ENCODE data around the gene KIF21B.

KIF21B gene

DNA sequence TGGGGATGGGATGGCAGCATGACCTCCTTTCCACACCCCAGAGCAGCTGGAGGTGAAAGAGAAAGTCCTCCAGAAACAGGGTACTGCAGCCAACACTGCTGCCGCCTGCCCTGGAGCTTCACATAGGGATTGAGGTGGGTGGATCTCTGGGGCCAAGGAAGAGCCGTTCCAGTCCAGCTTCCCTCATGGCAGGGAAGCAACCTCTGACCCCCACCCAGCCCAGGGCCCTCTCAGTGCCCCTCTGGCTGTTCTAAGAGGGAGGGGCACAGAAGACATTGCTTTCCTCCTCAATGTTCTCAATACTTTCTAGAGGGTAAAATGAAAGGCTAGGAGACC lies 5.7 kb downstream of the KIF21B start:
- DNase-seq: no peak

DNA sequence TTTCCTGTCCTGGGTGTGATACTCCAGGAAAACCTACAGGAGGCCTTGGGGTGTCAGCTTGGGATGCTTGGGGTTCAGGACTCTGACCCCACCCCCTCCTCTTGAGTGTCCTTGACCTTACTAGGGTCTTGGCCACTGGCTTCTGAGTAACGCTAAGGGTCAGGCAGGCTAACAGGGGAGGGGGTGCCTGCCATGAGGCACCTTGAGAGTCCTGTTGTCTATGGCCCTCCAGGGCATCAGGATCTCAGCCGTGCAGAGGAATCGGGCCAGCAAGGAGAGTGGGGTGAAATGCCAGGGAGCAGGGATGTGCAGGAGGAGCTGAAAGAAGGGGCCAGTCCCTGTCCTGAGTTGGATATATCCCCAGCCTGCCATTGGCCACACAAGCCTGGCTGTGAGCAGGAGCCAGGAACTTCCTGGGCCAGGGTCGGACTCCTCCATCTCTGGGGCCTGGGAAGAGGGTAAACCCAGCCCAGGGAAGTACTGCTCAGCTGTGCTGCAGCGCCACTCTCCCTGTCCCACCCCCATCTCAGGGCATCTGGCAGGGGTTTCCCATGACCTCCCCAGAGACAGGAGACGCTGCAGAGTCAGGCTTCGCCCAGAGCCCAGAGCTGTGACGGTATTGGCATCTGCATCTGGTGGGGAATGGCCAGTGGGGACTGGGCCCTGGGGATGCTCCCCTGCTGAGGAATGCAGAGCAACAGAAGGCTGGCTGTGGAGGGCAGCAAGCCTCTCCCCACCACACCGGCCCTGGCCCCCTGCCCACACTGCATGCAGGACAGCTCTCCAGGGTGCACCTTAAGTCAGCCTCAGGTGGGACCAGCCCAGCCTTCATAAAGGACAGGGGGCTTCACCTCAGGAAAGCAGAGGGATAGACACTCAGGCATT lies 6.3 kb downstream of the KIF21B start:
- no peak for DNase-seq

DNA sequence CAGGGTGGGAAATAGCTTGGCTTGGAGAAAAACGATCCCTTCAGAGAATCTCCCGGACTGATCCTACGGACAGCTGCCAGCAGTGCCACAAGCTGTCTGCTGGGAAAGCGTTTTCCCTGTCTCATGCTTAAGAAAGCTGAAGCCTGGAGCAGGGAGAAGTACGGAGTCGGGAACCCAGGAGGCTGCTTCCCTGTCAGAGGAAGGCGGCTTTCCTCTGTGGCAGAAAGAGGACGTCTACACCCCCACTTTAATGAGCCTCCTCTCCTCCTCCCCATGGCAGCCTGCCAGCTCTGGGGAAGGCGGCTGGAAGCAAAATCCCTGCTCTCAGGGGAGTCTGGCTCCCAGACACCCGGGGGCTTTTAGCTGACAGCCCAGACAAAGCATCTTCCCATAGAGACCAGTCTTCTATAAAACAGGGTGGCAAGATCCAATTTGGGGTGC lies 7.3 kb downstream of the KIF21B start:
- peak; percentile 34 for DNase-seq

DNA sequence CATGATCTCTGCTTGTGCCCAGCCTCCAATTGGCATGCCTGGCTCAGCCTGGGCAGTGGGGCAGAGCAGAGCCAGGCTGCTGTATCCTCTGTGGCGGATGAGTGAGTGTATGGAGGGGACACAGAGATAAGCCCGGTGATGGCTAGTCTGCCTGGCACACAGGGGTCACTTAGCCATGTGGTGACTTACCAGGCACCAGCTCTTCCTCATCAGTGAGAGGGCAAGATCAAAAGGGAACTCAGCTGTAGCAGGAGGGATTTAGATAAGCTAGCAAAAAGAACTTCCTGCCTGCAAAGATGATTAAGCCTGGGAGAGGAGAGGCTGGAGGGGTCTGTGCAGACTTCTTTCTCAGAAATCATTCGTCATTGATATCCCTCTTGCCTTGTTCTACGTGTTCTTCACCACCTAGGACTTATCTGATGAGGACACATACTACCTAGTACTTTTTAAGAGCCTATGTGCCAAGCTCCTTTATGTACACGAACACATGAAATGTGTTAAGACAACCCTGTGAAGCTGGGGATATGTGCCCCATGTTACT lies 7.9 kb downstream of the KIF21B start:
- DNase-seq: no peak

DNA sequence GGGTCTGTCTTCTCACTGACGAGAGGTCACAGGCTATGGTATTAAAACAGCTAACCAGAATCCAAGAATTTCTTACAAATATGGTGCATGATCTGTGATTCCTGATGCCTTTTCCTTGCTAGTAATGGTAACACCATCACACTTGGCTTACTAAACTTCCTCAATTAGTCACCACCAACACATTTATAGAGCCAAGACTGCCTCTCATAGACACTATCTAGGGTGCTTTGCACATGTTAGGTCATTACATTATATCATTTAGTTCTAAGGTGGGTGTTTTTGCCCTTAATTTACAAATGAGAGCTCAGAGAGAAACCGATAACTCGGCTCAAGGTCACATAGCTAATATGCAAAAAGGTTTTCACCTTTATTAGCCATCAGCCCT lies 8.7 kb downstream of the KIF21B start:
- DNase-seq: no peak

DNA sequence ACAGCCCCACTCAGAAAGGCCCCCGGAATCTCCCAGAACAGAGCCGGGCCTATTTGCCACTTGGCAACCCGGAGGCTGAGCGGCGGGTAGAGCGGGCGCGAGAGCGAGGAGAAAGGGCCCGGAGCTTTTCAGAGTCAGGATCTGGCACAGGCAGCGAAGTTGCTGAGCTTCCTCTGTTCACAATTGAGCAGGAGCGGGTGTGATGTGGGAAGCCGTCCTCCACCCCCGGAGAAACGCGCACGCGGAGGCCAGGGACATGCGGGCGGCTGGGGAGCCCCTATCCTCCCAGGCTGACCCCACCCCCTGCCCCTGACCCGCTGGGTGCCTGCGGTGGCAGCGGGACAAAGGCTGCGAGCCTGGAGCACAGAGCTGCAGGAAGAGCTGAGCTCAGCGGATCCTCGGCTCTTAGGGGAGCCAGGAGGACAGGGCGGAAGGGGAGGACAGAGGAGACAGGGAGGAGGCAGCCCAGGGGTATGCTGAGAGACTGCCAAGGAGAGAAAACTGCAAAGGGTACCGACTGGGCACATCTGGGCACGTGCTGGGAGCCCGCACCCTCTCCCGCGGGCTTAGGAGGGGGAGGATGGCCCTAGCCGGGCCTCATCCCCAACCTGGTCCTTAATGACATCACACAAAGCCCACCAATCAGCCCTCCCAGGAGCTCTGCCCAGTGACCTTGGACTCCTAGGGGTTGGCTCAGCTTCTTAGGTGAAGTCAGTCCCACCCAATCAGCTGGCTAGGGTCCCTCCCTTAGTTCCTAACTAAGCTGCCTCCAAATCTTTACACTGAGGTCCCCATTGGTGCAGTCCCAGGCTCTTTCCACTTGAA lies 9.3 kb downstream of the KIF21B start:
- no peak for DNase-seq

DNA sequence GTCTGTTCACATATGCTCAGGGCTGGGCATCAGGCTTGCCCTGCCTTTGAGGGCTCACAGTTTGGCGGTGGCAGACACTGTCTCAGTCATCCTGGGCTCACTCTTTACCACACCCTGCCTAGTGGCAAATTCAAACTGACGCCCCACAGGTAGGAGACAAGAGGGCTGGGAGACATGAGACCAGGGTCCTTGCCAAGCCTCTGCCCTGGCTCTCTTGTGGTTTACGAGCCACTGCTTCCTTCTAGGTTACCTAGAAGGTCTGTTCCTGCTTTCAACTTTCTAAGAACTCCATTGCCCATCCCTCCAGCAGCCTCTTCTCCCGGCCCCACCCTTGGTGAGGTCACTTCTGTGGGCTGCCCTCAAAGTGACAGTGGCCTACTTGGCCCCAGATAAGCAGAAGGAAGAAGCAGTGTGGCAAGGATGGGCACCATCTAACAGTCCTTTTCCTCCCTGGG lies 10.5 kb downstream of the KIF21B start:
- DNase-seq: no peak

DNA sequence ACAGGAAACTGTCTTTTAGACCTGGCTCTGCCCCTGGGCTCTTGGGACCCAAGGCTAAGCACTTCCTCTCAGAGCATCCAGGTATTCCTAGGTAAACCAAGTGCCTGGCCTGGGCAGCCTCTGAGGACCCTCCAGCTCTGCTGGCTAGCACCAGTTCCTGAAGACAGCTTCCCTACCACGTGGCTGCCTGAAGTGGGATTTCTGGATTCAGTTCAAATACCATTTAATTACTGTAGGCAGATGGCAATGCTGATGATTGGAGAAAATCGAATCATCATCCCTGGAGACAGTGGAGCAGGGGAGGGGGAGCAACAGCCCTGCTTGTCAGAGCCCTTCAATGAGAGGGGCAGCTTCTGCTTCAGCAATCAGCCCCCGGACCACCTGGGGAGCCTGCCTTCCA lies 11.9 kb downstream of the KIF21B start:
- peak; percentile 79 for DNase-seq

DNA sequence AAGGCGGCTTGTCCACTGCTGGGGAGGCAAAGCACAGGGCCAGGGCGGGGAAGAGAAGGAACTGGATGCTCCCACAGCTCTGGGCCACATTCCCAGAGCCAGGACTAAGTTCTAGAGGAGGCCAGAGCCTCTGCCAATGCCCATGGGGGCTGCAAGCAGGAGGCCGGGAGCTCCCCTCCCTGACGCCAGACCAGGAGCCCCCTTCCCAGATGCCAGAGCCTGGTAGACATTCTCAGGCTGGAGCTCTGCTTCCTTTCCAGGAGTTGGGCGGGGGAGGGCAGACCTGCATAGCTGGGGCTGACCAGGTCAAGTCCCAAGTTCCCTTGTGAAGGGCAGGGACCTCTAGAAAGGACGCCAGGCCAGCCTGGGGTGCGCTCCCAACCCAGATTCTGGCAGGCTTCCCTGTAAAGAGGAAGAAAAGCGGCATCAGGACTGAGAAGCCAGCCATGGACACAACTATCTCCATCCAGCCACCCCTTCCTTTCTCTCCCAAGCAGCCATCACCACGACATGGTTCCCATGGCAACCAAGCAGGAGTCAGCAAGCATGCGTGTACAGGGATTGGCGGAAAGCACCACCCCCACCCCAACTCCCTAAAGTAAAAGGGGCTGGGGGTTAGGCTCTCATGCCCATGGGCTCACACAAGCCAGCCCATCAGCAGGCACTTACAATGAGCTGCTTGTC lies 13.4 kb downstream of the KIF21B start:
- DNase-seq: no peak

DNA sequence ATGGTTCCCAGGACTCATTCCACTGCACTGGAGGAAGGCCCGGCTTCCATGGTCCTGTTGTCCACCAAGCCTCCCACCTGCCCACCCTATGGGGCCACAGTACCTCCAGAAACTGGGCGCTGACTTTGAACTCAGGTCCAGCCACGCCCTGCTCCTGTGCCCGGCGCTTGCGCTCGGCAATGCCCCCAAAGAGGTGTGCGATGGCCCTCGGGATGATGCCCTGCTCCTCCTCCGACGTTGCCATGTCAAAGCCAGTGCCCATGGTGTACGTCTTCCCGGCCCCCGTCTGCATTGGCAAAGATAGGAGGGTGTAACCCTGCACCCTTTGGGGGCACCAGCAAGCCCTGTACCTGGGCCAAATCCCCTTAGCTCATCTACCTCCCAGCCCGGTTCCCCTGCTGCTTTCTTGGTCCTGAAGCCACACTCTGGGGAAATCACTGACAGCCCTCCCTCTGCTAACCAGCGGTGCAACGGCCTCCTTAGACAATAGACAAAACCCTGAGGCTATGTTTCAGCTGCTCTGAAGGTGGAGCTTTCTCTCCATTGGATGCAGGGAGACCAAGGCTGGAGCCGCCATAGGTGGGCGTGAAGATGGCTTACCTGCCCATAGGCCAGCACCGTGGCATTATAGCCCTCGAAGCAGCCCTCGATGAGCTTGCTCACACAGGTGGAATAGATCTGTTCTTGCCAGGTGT lies 14.7 kb downstream of the KIF21B start:
- no peak for DNase-seq

DNA sequence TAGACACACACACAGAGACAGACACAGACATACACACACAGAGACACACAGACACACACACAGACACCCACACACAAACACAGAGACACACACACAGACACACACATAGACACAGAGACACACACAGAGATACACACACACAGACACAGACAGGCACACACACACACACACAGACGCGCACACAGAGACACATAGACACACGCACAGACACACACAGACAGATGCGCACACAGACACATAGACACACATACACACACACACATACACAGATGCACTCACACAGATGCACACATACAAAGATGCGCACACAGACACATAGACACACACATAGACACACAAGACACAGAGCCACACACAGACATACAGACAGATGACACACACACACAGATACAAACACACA lies 16.0 kb downstream of the KIF21B start:
- DNase-seq: no peak

DNA sequence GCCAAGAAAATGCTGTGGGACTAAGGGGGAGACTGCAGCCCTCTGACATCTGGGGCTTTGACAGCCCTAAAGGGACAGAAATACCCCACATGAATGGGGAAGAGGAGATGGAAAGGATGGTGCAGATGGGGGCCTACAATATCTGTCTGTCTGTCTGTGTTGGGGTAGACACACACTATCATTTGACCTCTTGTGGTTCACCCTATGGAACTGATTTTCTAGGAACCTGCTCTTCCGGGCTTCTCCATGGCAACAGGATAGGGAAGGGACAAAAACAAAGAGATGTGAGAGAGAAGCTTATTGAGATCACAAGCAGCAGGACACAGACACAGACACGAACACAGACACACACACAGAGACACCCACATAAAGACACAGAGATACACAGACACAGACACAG lies 17.1 kb downstream of the KIF21B start:
- DNase-seq: no peak

DNA sequence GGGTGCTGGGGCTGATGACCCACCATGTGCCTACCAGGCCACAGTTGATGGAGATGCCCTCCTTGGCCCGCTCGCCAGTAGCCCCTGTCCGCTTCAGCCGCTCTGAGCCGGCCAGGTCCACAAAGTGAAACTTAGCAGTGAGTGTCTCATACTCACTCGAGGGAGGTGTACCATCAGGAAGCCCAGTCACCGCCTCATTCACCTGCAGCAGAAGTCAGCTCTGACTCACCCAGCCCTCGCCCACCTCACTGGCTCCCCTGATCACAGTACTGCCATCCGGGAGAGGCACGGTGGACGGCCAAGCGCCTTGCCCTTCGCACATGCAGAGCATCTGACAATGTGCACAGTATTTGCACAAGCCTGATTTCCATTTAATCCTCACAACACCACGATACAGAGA lies 18.8 kb downstream of the KIF21B start:
- DNase-seq: no peak

DNA sequence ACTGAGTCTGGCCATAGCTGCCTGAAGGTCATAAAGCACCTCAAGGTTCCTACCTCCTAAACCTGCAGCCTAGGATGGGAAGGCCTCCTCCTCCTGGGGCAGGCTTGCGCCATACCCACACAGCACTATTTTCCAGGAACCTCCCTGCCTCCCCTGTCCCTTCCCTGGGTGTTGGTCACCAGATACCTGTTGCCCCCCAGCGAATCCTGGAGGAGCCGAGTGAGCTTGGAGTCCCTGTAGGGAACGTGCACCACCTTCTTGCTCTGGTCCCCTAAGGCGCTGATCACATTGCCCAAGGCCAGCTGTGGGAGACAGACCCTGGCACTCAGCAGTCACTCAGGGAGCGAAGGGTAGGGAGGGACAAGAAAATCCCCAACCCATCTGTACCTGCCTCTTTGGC lies 19.4 kb downstream of the KIF21B start:
- no peak for DNase-seq

DNA sequence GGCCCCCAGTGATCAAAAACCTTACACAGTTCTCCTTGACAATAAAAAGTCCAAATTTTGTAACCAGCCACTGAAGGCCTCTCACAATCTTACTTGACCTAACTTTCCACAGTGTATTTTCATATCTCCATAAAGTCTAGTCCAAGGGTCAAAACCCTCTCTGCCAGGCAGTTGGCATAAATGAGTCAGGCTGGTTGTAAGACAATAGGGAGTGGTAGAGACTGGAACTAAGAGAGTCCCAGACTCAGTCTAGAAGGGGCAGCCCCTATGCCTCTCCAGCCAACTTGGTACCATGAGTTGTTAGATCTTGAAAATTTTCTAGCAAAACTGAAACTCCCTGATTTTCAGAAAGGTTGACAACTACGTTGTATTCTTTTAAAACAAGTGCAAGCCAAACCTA lies 21.0 kb downstream of the KIF21B start:
- DNase-seq: no peak

DNA sequence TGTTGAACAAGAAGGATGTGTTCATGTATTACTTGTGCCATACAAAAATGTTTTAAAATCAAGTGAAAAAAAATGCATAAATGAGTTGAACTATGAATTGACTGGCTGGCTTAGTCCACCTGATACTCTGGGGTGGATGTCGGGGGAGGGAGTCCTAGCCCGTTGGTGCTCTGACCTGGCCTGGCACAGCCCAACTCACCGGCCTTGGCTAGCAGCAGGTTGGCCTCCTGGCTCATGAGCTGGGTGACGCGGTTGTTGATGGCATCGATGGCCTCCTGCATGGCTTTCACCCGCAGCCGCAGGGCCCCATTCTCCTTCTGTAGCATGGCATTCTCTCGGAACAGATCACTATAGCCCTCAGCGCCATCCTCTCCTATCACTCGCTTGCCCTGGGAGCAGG lies 21.6 kb downstream of the KIF21B start:
- no peak for DNase-seq

DNA sequence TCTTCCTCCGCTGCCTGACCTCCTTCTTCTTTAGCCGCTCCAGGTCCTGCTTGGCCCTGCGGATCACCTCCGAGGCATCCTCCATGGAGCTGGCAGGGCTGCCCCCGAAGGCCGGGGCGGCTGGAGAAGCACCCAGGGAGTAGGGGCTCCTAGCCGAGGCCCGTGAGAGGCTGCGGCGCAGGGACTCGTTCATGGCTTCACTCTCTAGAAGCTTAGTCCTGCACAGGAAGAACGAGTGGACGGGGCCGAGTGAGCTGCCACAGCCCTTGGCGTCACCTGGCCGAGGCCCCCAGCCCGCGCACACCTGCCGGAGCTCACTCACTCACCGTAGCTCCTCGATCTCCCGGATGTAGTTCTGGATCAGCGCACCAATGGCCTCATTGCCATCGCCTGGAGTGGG lies 23.1 kb downstream of the KIF21B start:
- DNase-seq: no peak

DNA sequence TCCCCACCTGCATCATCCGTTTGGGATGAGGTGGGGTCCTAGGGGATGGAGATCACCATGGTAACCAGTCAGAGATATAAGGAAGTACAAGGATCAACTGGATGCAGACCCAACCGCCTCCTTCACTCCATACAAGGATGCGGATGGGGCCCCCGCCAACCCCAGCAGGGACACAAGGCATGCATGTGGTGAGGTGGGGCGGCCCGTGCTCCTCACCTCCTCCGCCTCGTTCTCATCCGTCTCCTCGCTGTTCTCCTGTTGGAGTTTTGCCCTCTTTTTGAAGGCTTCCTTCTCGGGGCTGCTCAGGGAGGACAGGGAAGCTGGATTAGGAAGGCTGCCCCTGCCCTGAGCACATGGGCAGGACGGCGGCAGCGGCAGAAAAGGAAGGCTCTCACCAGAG lies 23.8 kb downstream of the KIF21B start:
- DNase-seq: no peak

DNA sequence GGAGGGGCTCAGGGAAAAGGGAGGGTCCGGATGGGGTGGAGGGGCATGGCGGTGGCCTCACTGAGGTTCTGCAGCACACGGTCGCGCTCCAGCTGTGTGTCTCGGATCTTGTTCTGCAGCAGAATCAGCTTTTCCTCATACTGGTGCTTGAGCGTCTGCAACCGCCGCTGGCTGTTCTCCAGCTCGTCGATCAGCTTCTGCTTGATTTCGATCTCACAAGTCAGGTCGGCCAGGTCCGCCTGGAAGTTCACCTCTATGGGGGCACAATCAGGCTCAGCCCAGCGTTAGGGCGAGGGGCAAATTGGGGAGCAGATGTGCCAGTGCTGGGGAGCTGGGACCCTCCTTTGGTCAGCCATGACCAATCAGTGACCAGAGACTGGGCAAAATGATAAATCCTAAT lies 25.2 kb downstream of the KIF21B start:
- no peak for DNase-seq

DNA sequence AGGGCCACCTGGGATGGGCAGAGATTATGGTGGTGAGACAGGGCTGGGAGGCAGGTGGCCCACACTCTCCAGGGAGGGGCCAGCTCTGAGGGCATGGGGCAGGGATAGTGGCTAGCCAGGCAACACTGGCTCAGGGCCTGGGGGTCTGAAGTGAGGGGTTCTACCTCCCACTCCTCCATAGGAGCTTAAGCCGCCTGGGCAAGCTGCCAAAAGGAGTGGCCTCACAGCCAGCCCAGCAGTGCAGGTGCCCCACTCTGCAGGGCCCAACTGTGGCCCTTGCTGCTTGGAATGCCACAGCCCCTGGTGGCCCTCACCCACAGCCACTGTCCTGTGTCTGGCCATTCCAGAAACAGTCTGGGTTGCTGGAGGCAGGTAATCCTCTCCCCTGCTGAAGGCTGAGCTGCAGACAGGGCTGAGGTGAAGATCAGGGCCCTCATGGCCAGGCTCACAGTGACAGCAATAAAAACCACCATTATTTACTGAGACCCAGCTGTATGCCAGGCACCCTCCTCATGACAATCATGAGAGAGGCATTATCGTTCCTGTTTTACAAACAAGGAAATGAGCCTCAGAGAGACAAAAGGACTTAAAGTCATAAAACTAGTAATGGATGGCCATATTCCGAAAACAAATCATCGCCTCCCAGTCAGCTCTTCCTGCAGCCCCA lies 31.0 kb downstream of the KIF21B start:
- DNase-seq: no peak

DNA sequence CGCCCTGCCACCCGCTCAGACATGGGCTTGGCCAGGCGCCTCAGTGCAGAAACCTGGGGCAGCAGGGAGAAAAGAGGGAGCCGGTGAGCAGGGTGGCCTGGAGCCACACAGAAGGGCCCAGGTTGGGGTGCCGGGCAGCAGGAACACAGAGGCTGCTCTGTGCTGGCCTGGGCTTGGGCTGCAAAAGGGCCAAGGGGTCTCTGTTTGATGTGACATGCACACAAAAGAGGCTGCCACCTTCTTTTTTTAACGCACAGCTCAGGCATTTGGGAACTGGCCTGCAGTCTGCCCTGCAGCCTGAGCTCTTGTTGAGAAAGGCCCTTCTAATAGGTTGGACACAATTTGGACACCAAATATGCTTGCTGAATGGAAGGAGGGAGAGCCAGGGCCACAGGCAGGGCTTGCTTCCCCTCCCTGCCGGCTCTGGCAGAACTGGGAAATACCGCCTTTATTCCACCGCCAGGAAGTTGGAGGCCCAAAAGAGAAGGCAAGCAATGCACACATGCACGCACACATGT lies 32.4 kb downstream of the KIF21B start:
- DNase-seq: no peak

DNA sequence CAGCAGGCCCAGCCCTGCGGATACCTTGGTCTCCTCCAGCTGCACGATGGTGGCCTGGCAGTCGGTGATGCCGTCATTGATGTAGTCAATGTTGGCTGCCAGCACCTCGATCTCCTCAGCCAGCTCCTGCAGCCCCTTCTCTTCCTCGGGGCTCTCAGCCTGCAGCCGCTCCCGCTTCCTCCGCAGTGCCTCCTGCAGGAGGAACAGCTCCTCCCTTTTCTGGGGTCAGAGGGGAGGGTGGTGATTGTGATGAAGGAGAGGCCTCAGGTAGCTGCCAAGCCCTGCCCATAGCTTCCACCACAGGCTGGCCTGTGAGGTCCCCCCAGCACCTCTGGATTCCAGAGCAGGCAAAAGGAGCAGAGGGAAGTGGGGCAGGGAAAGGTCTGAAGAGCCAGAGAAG lies 33.4 kb downstream of the KIF21B start:
- DNase-seq: no peak

Measured in NCI-H446 treated with DMSO at 0.1 percent for 48 hours (cell line).